GM21737 (cell line): ENCODE data around the gene BCAS3.

Experiments used
- ATAC-seq: cut with Tn5 transposase; IDR thresholded peaks from one replicate; pipeline ENCODE4 v1.9.1; 2021; ENCODE audit warnings: mild to moderate bottlenecking, moderate library complexity; ENCODE audit not compliant: unreplicated experiment

BCAS3 gene

GRCh38 chr17:61306003-61306402 is 628.4 kb downstream of the BCAS3 start:
- ATAC-seq, result no peak

- no peak for ATAC-seq
Observed at GRCh38 chr17:61307905-61308886, 630.5 kb downstream of the BCAS3 start.

GRCh38 chr17:61309362-61310256 is 632.0 kb downstream of the BCAS3 start:
- ATAC-seq, result no peak

- ATAC-seq, result no peak
Observed at GRCh38 chr17:61310590-61310989, 632.9 kb downstream of the BCAS3 start.

- no peak for ATAC-seq
Observed at GRCh38 chr17:61312406-61313295, 635.0 kb downstream of the BCAS3 start.

GRCh38 chr17:61313461-61314326 is 636.0 kb downstream of the BCAS3 start:
- ATAC-seq, result no peak

- no peak for ATAC-seq
Observed at GRCh38 chr17:61314368-61315078, 636.9 kb downstream of the BCAS3 start.

- ATAC-seq, result no peak
Observed at GRCh38 chr17:61316633-61317032, 639.0 kb downstream of the BCAS3 start.

GRCh38 chr17:61317779-61318178 is 640.1 kb downstream of the BCAS3 start:
- ATAC-seq, result no peak

- ATAC-seq, result no peak
Observed at GRCh38 chr17:61318684-61319098, 641.0 kb downstream of the BCAS3 start.

GRCh38 chr17:61321344-61321743 is 643.7 kb downstream of the BCAS3 start:
- no peak for ATAC-seq

- ATAC-seq, result no peak
Observed at GRCh38 chr17:61322325-61323002, 644.8 kb downstream of the BCAS3 start.

GRCh38 chr17:61323003-61323908 is 645.6 kb downstream of the BCAS3 start:
- no peak for ATAC-seq

GRCh38 chr17:61323909-61324868 is 646.5 kb downstream of the BCAS3 start:
- ATAC-seq, result no peak

GRCh38 chr17:61324950-61325349 is 647.3 kb downstream of the BCAS3 start:
- ATAC-seq, result no peak

GRCh38 chr17:61325382-61326073 is 647.9 kb downstream of the BCAS3 start:
- ATAC-seq, result no peak
